ENCODE results near the gene SALL1. TPM values are rescaled to one million over a fixed set of nuclear protein-coding genes. Genes with fewer than 3 reads are reported as not detected.

Gene SALL1
- total RNA-seq, 4 donors from 2014 or later = 0.08 TPM; not detected in 2

DNA sequence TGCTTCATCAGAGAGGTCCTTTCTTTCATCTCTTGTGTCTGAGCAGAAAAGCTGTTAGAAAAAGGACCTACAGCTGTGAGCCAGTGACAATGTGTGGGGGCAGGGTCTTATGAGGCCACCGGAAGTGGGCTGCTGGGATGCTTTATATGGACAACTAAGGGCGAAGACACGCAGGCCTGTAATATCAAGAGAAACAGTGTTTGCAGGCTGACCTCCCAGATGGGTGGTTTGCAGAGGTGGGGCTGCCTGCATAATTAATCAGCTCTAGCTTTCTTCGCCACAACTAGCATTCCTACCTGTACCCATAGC, 30.4 kb upstream of the SALL1 start:
- DNase-seq (ENCODE audit: low spot score in 2 of 2) = no peak
- no peak for TF ChIP-seq POLR2A (IDR thresholded peaks at IDR 0.05)

DNA sequence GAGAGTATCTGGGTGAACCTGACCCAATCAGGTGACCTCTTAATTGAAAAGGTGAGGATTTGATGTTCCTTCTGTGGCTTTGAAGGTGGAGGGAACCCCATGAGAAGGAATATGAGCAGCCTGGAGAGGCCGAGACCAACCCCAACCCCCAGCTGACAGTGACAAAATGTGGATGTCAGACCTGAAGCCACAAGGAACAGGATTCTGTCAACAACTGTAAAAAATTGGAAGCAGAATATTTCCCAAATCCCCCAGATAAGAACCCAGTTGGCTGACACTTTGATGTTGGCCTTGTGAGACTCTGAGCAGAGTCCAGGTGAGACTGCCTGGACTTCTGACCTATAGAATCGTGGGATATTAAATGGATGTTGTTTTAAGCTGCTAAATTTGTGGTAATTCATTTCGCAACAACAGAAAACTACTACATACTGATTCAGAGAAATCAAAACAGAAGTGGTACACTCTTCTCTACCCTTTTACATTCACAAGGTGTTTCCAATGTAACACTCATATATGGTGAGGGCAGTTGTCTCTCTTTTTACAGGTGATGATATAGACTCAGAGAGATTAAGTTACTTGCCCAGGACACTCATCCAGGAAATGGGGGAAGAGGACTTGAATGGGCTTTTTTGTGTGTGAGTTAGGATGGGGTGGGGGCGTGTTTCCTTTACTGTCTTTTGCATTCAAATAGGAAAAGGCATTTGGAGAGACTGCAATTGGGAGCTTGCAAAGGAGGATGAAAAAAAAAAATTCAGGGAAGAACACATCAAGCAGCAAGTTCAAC, 29.8 kb upstream of the SALL1 start:
- TF ChIP-seq, protein P1, sequence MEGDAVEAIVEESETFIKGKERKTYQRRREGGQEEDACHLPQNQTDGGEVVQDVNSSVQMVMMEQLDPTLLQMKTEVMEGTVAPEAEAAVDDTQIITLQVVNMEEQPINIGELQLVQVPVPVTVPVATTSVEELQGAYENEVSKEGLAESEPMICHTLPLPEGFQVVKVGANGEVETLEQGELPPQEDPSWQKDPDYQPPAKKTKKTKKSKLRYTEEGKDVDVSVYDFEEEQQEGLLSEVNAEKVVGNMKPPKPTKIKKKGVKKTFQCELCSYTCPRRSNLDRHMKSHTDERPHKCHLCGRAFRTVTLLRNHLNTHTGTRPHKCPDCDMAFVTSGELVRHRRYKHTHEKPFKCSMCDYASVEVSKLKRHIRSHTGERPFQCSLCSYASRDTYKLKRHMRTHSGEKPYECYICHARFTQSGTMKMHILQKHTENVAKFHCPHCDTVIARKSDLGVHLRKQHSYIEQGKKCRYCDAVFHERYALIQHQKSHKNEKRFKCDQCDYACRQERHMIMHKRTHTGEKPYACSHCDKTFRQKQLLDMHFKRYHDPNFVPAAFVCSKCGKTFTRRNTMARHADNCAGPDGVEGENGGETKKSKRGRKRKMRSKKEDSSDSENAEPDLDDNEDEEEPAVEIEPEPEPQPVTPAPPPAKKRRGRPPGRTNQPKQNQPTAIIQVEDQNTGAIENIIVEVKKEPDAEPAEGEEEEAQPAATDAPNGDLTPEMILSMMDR (IDR thresholded peaks at IDR 0.05) = no peak
- TF ChIP-seq POLR2A (IDR thresholded peaks at IDR 0.05) (no peak), EP300 (IDR thresholded peaks at IDR 0.05) (no peak), POLR2AphosphoS5 (IDR thresholded peaks at IDR 0.05) (no peak)
- Histone ChIP-seq H3K27ac (no peak overlapping the region), H3K4me3 (no peak overlapping the region), H3K4me1 (no peaks in the 10 kb centered on the region), H3K36me3 (no peaks in the 10 kb centered on the region), H3K9me3 (no peaks in the 10 kb centered on the region), H3K27me3 (peaks cover 12% of the 10 kb centered on the region)
- WGBS = 78% methylated on average over 4 of the region's 4 CpGs
- no peak for DNase-seq (ENCODE audit: low spot score in 2 of 2)

More for the DNA sequence above, 30.4 kb upstream of the SALL1 start:
- Histone ChIP-seq H3K4me3 (no peak overlapping the region), H3K27ac (no peak overlapping the region), H3K27me3 (peaks cover 12% of the 10 kb centered on the region), H3K36me3 (no peaks in the 10 kb centered on the region), H3K9me3 (no peaks in the 10 kb centered on the region), H3K4me1 (no peaks in the 10 kb centered on the region)
- WGBS = 27% methylated on average over 3 of the region's 4 CpGs

DNA sequence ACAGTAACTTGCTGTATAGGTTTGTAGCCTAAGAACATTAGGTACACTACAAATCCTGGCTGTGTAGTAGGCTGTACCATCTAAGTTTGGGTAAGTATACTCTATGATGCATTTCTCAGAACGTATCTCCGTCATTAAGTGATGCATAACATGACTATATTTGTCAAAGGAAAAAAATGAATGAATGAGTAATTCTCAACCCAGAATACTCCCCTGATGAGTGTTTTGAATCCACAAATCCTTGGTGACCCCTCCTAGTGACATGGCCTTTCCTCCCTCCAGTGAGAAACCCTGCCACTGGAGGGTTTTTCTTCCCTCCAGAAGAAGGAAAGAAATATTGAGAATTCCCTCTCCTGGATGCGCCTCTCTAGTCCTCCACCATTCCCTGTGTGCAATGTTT, 24.0 kb upstream of the SALL1 start:
- Histone ChIP-seq H3K9me3 (no peaks in the 10 kb centered on the region), H3K4me3 (no peak overlapping the region)
- 86% methylated on average over 3 of the region's 3 CpGs for WGBS

DNA sequence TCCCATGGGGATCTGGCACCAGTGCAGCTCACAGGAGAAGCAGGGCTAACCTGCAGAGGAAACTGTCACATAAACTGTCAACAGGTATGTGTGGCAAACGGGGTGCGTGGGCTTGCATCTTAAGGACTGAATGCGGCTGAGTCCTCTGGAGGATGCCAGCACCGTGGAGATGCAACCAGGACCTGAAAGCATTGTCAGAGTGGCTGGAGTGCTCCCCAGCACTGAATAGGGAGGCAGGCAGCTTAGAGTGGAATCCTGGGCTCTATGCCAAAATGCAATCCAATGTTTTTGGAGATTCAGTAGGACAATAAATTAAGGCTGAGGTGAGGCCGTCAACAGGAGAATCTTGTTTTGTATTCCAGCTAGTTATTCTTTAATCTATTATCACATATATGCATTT, 21.3 kb upstream of the SALL1 start:
- no peak for DNase-seq (ENCODE audit: low spot score in 2 of 2)
- Histone ChIP-seq H3K4me1 (no peaks in the 10 kb centered on the region), H3K27ac (no peak overlapping the region), H3K27me3 (peaks cover 9% of the 10 kb centered on the region), H3K9me3 (no peaks in the 10 kb centered on the region), H3K4me3 (no peak overlapping the region), H3K36me3 (no peaks in the 10 kb centered on the region)
- no peak for TF ChIP-seq EP300 (IDR thresholded peaks at IDR 0.05)
- no peak for TF ChIP-seq POLR2AphosphoS5 (IDR thresholded peaks at IDR 0.05)
- no peak for TF ChIP-seq POLR2A (IDR thresholded peaks at IDR 0.05)
- TF ChIP-seq, protein P1 (IDR thresholded peaks at IDR 0.05) = no peak
- WGBS = 76% methylated on average over 5 of the region's 5 CpGs

More for the DNA sequence above, 24.0 kb upstream of the SALL1 start:
- Histone ChIP-seq H3K4me1 (no peaks in the 10 kb centered on the region), H3K36me3 (no peaks in the 10 kb centered on the region), H3K27ac (no peak overlapping the region), H3K27me3 (peaks cover 3% of the 10 kb centered on the region)
- DNase-seq (ENCODE audit: low spot score in 2 of 2) = no peak
- TF ChIP-seq POLR2A (IDR thresholded peaks at IDR 0.05) (no peak), POLR2AphosphoS5 (IDR thresholded peaks at IDR 0.05) (no peak), EP300 (IDR thresholded peaks at IDR 0.05) (no peak)
- TF ChIP-seq, protein P1 (IDR thresholded peaks at IDR 0.05) = no peak

DNA sequence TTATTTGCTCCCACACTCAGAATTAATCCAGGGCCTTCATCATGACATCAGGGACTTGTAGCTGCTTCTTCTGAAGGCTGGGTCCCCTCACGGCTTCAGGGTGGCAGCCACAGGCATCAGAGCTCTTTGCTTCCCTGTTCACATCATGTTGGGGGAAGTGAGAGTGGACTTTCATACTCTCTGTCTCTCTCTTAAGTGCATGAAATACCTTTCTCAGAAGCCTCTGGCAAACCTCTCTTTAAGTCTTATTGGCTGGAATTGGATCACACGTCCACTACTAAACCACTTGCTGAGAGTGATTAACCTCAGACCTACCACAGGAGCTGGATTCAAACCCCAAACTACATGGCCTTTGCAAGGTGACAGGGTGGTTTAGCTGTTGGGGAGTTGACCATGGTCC, 17.7 kb upstream of the SALL1 start:
- no peaks in the 10 kb centered on the region for H3K4me1 ChIP-seq
- TF ChIP-seq POLR2A (IDR thresholded peaks at IDR 0.05) = no peak
- no peak for TF ChIP-seq EP300 (IDR thresholded peaks at IDR 0.05)
- TF ChIP-seq, protein P1 (IDR thresholded peaks at IDR 0.05) = no peak
- no peak for TF ChIP-seq POLR2AphosphoS5 (IDR thresholded peaks at IDR 0.05)
- DNase-seq (ENCODE audit: low spot score in 2 of 2) = no peak
- H3K9me3 ChIP-seq = no peaks in the 10 kb centered on the region
- H3K36me3 ChIP-seq = no peaks in the 10 kb centered on the region
- no peak overlapping the region for H3K27ac ChIP-seq
- H3K4me3 ChIP-seq = no peak overlapping the region
- 82% methylated on average over 2 of the region's 2 CpGs for WGBS
- peaks cover 14% of the 10 kb centered on the region for H3K27me3 ChIP-seq

Measured in suprapubic skin (tissue), 4 donors.